ENCODE measurements around the gene PIN4.
"Not testable (repeated sequence)": the region's sequence is repeated elsewhere in the genome, so short reads cannot be mapped to it uniquely, and the experiment has no call there.

Gene PIN4

GRCh38 chrX:72181178-72182125 is at the start of gene PIN4:
TSS of gene PIN4 (plus strand) at chrX:72181757. CDS start at chrX:72181786, 29 bp downstream.
- peak; percentile 42 for DNase-seq (ENCODE audit: low read depth)

GRCh38 chrX:72132456-72132855 is 49.1 kb upstream of the PIN4 start:
- no peak for DNase-seq (ENCODE audit: low read depth)

DNA sequence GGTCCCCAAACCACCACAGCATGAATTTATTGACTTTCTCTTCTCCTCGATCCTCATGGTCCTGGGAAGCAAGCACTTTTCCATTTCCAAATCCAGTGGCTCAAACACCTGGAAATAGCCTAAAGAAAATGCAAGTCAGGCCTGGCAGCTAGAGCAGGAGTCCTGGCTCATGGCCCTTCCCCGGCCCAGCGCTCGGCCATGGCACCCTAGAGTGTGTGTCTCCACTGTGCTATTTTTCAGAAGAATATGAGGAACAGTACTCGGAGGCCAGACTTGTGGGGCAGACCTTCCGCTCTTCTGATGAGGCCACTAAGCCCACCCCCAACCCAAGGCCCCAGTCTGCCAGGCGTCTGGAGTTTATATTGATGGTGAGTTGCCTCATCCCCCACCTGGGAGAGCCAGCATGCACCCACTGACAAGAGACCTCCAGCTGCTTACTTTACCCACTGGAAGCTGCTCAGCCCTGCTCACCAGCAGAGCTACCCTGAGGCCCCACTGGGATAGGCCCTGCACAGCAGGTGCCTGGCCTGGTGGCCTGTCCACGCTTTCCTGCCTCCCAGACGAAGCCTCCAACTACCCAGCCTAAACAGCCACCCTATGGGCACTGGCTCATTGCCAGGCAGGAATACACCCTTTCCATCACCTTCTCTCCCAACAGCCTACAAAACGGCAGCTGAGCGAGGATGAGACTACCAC is 47.6 kb upstream of the PIN4 start:
- DNase-seq (ENCODE audit: low read depth), result no peak

DNA sequence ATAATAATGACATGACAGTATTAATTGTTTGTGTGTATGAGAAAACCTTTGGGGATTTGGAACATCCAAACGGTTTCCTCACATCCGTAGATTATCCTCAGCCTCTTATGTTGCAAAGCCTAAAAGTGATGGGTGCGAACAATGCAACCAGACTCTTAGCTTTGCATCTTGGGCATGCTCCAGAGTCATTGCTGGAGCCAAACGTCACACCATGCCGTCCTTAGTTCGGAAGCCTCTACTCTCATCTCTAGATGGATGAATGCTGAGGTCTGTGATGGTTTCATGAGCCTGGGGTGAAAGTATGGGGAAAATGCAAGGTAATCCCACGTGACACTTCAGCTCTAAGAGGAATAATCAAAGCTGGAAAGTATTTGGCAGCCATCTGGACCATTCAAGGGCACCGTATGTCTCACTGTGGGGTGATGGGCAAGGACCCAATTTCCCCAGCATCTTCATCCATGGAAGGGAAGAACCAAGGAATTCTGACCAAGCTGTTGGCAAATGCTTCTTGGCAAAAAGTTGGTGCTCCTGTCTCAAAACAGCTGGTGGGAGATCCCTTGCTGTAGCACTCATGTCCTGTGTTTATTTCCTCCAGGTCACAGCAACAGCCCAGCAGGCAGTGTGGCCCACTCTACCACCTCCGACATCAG is 43.6 kb upstream of the PIN4 start:
- no peak for DNase-seq (ENCODE audit: low read depth)

GRCh38 chrX:72139538-72139937 is 42.0 kb upstream of the PIN4 start:
- no peak for DNase-seq (ENCODE audit: low read depth)

DNA sequence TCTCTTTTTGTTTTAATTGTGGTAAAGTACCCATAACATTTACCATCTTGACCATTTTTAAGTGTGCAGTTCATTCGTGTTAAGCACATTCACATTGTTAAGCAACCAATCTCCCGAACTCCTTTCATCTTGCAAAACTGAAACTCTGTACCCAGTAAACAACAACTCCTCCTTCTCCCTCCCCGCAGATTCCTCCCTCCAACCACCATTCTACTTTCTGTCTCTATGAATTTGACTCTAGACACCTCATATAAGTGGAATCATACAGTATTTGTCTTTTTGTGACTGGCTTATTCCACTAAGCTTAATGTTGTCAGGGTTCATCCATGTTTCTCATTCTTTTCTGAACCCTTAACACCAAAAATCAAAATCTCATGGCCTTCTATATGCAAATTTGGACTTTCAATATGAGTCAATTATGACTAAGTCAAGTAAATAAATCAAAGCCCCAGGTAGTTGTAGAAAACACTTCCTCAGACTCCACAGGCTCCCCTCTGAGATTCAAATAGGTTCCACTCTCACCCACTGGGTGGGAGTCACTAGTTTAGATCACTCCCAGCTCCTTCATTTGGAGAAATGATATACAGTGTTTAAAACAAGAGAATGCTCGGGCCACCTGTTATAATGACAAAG is 40.1 kb upstream of the PIN4 start:
- DNase-seq (ENCODE audit: low read depth), result no peak

GRCh38 chrX:72142094-72142793 is 39.3 kb upstream of the PIN4 start:
- no peak for DNase-seq (ENCODE audit: low read depth)

GRCh38 chrX:72142794-72143608 is 38.6 kb upstream of the PIN4 start:
- no peak for DNase-seq (ENCODE audit: low read depth)

- no peak for DNase-seq (ENCODE audit: low read depth)
Measured at GRCh38 chrX:72143609-72143907, 38.0 kb upstream of the PIN4 start.

- DNase-seq (ENCODE audit: low read depth), result no peak
Measured at GRCh38 chrX:72145181-72145580, 36.4 kb upstream of the PIN4 start.

DNA sequence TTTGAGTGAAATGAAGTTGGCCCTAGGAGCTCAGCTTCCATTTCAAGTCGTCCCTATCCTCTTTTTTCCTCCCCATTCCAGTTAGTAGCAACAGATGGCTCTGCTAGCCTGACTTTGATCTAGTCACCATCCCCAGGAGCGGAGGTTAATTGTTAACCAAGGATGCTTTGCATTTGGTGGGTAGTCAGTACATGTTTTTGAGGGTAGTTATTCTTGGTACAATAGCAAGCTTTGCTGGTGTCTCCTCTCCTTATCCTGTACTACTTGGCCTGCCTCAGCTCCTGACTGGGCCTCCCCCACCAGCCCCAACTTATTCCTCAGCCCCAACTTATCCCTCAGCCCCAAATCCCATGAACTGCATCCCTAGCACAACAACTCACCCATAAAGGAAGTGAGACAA is 35.0 kb upstream of the PIN4 start:
- no peak for DNase-seq (ENCODE audit: low read depth)

- no peak for DNase-seq (ENCODE audit: low read depth)
Measured at GRCh38 chrX:72158773-72159172, 22.8 kb upstream of the PIN4 start.

DNA sequence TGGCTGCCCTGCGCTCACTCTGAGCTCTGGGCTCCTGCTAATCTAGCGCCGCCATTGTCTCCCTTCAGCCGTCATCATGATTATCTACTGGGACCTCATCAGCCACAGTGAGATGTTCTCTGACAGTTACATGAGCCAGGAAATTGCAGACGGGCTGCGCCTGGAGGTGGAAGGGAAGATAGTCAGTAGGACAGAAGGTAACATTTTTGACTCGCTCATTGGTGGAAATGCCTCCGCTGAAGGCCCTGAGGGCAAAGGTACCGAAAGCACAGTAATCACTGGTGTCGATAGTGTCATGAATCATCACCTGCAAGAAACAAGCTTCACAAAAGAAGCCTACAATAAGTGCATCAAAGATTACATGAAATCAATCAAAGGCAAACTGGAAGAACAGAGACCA is 21.8 kb upstream of the PIN4 start:
- DNase-seq (ENCODE audit: low read depth), result no peak

- no peak for DNase-seq (ENCODE audit: low read depth)
Measured at GRCh38 chrX:72165551-72165950, 16.0 kb upstream of the PIN4 start.

- no peak for DNase-seq (ENCODE audit: low read depth)
Measured at GRCh38 chrX:72169008-72169728, 12.4 kb upstream of the PIN4 start.

GRCh38 chrX:72176289-72176688 is 5.3 kb upstream of the PIN4 start:
- DNase-seq (ENCODE audit: low read depth), result not testable (repeated sequence)

DNA sequence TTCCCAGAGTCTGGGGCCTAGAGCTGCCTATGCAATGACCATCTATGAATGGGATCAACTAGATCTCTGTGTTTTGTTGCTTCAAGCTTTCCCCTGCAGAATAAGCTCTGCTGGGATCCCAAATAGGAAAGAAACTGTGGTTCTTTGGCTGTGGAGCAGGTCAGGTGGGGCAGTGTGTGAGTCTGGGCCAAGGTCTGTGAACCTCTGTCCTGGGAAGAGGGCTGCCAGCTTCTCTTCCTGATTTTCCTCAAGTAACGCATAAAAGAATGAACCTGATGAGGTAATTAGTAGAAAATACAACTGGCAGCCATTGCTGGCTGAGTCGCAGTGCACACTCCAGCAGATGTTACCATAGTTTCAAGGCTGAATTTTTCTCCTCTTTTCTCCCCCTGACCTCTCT is 4.6 kb upstream of the PIN4 start:
- no peak for DNase-seq (ENCODE audit: low read depth)

DNA sequence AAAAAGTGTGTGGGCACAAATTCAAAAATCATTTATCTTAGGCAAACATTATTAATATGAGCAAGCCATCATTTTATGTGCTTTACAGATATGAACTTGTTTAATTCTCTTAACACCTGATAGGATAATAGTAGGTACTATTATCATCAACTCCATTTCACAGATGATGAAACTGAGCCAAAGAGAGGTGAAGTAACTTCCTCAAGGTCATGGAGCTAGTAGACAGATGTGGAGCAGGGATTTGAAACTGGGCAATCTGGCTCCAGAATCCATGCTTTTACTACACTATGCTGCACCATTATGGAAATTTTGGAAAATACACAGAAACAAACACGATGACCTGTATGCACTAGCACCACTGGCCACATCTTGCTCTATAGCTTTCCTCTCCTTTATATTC is 1.0 kb upstream of the PIN4 start:
- DNase-seq (ENCODE audit: low read depth), result no peak

DNA sequence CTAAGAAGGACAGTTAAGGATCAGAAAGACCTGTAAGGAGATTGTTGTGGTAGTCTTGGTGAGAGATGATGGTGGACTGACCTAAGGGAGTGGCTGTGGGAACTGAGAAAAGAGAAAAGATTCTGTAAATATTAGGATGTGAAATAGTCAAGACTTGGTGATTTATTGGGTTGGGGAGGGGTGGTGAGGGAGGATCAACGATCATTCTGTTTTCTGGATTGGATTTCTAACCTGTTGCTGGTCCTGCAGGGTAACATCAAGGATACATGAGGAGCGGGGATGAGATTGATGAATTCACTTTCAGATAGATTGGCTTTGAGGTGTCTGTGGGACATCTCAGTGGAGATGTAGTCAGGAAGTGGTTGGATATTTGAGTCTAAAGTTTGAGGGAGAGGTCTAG is 1.4 kb downstream of the PIN4 start:
- no peak for DNase-seq (ENCODE audit: low read depth)

GRCh38 chrX:72201836-72202536 is 20.4 kb downstream of the PIN4 start:
- no peak for DNase-seq (ENCODE audit: low read depth)

Measured in stimulated activated CD8-positive, alpha-beta memory T cell treated with anti-CD3 and anti-CD28 coated beads, Interleukin-15, amount 100 ng/mL, for 24 hours (primary cell).